Stimulated activated naive B cell treated with anti-CD40 and anti-IgM and Interleukin-4, amounts not matched to agents 10 μg/mL and 1 μg/mL and 100 μg/mL, for 72 hours (primary cell): ENCODE results near the gene RHBDF2.

Experiments
- ATAC-seq, 2 donors: fragments of 150-1000 bp; cut with Tn5 transposase; replicated peaks; 2 replicates each; pipeline ENCODE4 v1.10.0; 2021; ENCODE audit warnings: moderate library complexity in 1 of 2
- DNase-seq: peaks from one replicate; pipeline ENCODE4 v3.0.0; 2021
- H3K27ac Mint-ChIP-seq: one replicate; pipeline ENCODE4 v1.8.0; 2022; ENCODE audit warnings: mild to moderate bottlenecking, mixed read lengths
- H3K27me3 Mint-ChIP-seq, 2 donors: one replicate each; pipeline ENCODE4 v1.8.0; 2022; ENCODE audit warnings: mixed read lengths in 2 of 2
- H3K36me3 Mint-ChIP-seq, 2 donors: one replicate each; pipeline ENCODE4 v1.8.0; 2022; ENCODE audit warnings: mixed read lengths in 2 of 2, mild to moderate bottlenecking in 1 of 2
- H3K4me1 Mint-ChIP-seq, 2 donors: one replicate each; pipeline ENCODE4 v1.8.0; 2022; ENCODE audit warnings: mixed read lengths in 2 of 2, mild to moderate bottlenecking in 1 of 2
- H3K4me3 Mint-ChIP-seq, 2 donors: one replicate each; pipeline ENCODE4 v1.8.0; 2022; ENCODE audit warnings: mild to moderate bottlenecking in 2 of 2, mixed read lengths in 2 of 2, moderate library complexity in 1 of 2
- H3K9me3 Mint-ChIP-seq, 2 donors: one replicate each; pipeline ENCODE4 v1.8.0; 2022; ENCODE audit warnings: mixed read lengths in 2 of 2, mild to moderate bottlenecking in 1 of 2

RHBDF2 gene

DNA sequence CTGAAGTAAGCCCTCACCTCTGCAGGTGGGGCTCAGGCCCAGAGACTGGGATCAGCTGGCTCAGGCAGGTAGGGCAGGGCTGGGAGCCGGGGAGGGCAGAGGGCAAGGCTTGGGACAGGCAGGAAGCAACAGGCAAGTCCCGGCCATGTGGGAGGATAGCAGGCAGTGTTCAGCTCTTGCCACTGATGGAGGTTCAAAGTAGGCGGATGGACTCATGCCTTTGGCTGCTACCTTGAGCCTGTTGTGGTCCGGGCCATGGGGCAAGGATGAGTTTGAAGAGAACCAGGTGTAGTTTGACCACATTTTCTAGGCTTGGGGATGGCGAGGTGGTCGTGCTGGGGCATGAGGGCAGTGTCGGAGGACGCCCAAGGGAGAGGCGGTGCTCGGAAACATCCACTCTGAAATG lies 41.3 kb upstream of the RHBDF2 start:
- no peak for ATAC-seq
- peaks cover 1 to 7% of the 10 kb centered on the region in 2 donors for H3K36me3 Mint-ChIP-seq
- DNase-seq, result no peak
- no peaks in the 10 kb centered on the region for H3K9me3 Mint-ChIP-seq
- peaks cover 17 to 18% of the 10 kb centered on the region in 2 donors for H3K4me1 Mint-ChIP-seq
- peaks cover 43 to 51% of the 10 kb centered on the region in 2 donors for H3K27me3 Mint-ChIP-seq
- H3K4me3 Mint-ChIP-seq, result no peak overlapping the region
- H3K27ac Mint-ChIP-seq, result no peak overlapping the region

DNA sequence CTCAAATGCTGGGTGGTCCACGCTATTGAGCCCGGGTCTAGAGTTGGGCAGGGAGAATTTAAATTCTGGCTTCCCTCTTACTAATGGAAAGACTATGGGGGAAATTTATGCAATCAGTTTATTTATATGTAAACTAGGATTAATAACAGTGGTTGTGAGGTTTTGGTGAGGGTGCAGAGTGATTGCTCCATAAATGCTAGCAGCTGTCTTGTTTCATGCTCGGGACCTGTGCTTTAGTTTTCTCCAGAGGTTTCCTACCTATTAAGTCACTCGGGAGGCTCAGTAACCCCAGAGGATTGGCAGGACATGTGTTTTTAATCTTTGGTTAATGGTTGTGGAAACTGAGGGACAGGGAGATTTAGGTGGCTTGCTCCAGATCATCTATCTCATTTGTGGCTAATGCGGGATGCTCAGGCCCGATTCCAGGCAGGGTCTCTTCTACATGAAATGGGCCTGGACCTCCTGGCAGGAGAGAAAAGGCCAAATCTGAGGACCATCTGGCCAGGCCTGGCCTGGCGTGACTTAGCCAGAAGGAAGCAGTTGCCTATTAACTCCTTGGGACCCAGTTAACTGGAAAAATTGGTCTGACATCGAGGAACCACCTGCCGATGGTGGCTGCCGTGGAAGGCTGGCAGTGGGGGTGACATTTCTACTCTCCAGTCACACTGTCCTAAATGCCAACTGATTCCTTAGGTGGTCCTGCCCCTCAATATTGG lies 40.7 kb upstream of the RHBDF2 start:
- DNase-seq (no peak), ATAC-seq (no peak)
- peaks cover 44 to 58% of the 10 kb centered on the region in 2 donors for H3K27me3 Mint-ChIP-seq
- H3K27ac Mint-ChIP-seq, result no peak overlapping the region
- no peaks in the 10 kb centered on the region for H3K9me3 Mint-ChIP-seq
- H3K4me1 Mint-ChIP-seq, result peaks cover 17 to 19% of the 10 kb centered on the region in 2 donors
- peaks cover 1 to 7% of the 10 kb centered on the region in 2 donors for H3K36me3 Mint-ChIP-seq
- H3K4me3 Mint-ChIP-seq, result no peak overlapping the region

GRCh38 chr17:76540381-76541300 lies 39.4 kb upstream of the RHBDF2 start:
- ATAC-seq (peak; percentile 76), DNase-seq (no peak)
- peaks cover 1 to 7% of the 10 kb centered on the region in 2 donors for H3K36me3 Mint-ChIP-seq
- peaks cover 17 to 25% of the 10 kb centered on the region in 2 donors for H3K4me1 Mint-ChIP-seq
- H3K27ac Mint-ChIP-seq, result no peak overlapping the region
- no peaks in the 10 kb centered on the region for H3K9me3 Mint-ChIP-seq
- H3K4me3 Mint-ChIP-seq, result peak overlapping the region; percentile 45 to 67
- peaks cover 53 to 66% of the 10 kb centered on the region in 2 donors for H3K27me3 Mint-ChIP-seq

- peak within 1 kb of the TSS; percentile 26 for H3K27ac Mint-ChIP-seq
- peak within 1 kb of the TSS; percentile 55 to 67 for H3K4me3 Mint-ChIP-seq
These were observed 38.5 kb upstream of the RHBDF2 start, which contains the start of gene PRCD for GRCh38 chr17:76539631-76540271. PRCD (plus strand) TSS chr17:76540044; CDS start chr17:76540142, 98 bp downstream.

DNA sequence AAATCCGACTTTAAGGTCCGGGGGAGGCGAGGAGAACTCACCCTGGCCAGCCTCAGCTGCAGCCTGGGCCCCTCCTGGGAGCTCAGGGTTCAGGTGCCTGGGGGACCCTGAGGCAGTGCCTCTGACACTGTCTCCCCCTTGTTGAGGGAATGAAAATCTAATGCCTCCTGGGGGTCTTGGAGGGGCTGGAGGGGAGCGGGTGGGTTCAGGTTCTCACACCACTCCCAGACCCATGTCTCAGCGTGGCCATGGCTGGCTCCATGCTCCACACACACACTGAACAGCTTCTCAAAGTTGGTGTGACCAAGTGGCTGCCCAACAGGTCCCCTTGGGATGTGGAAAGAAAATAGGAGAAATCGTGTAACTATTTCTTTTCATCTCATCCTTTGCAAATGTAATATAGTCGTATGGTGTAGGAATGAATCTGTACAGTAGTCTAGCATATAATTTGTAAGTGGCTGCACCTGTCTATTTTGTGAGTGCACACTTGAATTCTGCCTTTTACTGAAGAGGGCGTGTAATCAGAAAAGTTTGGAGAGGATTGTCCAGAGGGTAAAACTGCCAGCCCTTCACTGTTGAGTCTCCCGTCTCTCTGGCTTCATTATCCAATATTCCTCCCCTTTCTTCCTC lies 37.8 kb upstream of the RHBDF2 start:
- H3K4me1 Mint-ChIP-seq, result peaks cover 25 to 34% of the 10 kb centered on the region in 2 donors
- ATAC-seq (no peak), DNase-seq (no peak)
- H3K27me3 Mint-ChIP-seq, result peaks cover 51 to 65% of the 10 kb centered on the region in 2 donors
- peaks cover 0 to 5% of the 10 kb centered on the region in 2 donors for H3K36me3 Mint-ChIP-seq
- peak overlapping the region; percentile 55 to 63 for H3K4me3 Mint-ChIP-seq
- H3K27ac Mint-ChIP-seq, result peak overlapping the region; percentile 26
- no peaks in the 10 kb centered on the region for H3K9me3 Mint-ChIP-seq

More at GRCh38 chr17:76539631-76540271, 38.5 kb upstream of the RHBDF2 start, which contains the start of gene PRCD:
- ATAC-seq, result no peak
- H3K4me1 Mint-ChIP-seq, result peaks cover 24 to 32% of the 10 kb centered on the region in 2 donors
- peaks cover 56 to 72% of the 10 kb centered on the region in 2 donors for H3K27me3 Mint-ChIP-seq
- DNase-seq, result no peak
- H3K36me3 Mint-ChIP-seq, result peaks cover 1 to 7% of the 10 kb centered on the region in 2 donors
- H3K9me3 Mint-ChIP-seq, result no peaks in the 10 kb centered on the region

- Mint-ChIP-seq H3K9me3 (no peaks in the 10 kb centered on the region), H3K4me1 (peaks cover 25 to 34% of the 10 kb centered on the region in 2 donors), H3K36me3 (peaks cover 0 to 3% of the 10 kb centered on the region in 2 donors), H3K4me3 (peak overlapping the region; percentile 62 to 64), H3K27ac (no peak overlapping the region), H3K27me3 (peaks cover 48 to 62% of the 10 kb centered on the region in 2 donors)
- DNase-seq (no peak), ATAC-seq (peak; percentile 7 to 24)
These were observed 37.2 kb upstream of the RHBDF2 start for GRCh38 chr17:76538281-76538931.

- Mint-ChIP-seq H3K36me3 (peaks cover 0 to 3% of the 10 kb centered on the region in 2 donors), H3K27me3 (peaks cover 46 to 60% of the 10 kb centered on the region in 2 donors), H3K27ac (no peak within 1 kb of the TSS), H3K4me1 (peaks cover 25 to 34% of the 10 kb centered on the region in 2 donors), H3K9me3 (no peaks in the 10 kb centered on the region), H3K4me3 (peak within 1 kb of the TSS; percentile 62 to 72)
- peak; percentile 51 to 62 for ATAC-seq
- DNase-seq, result no peak
These were observed 36.5 kb upstream of the RHBDF2 start, which contains the start of gene CYGB for GRCh38 chr17:76537578-76538280. CYGB (minus strand) TSS chr17:76537709; CDS start chr17:76537542, 167 bp downstream.

DNA sequence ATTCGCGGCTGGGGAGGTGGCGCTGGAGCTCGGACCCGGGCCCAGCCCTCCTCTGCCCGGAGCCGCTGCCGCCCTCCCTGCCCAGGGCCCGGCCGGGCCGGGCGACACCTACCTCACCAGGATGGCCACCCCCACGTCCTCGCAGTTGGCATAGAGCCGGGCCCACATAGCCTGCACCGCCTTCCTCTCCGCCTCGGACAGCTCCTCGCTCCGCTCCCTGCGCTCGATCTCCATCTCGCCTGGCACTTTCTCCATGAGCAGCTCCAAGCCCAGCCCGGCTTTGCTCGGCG lies 36.0 kb upstream of the RHBDF2 start:
- Mint-ChIP-seq H3K36me3 (peaks cover 0 to 2% of the 10 kb centered on the region in 2 donors), H3K4me3 (peak overlapping the region; percentile 59 to 72), H3K4me1 (peaks cover 26 to 34% of the 10 kb centered on the region in 2 donors), H3K9me3 (no peaks in the 10 kb centered on the region), H3K27me3 (peaks cover 41 to 55% of the 10 kb centered on the region in 2 donors), H3K27ac (no peak overlapping the region)
- ATAC-seq (peak; percentile 26 to 33), DNase-seq (no peak)

GRCh38 chr17:76536511-76537287 lies 35.5 kb upstream of the RHBDF2 start:
- Mint-ChIP-seq H3K9me3 (no peaks in the 10 kb centered on the region), H3K4me1 (peaks cover 31 to 39% of the 10 kb centered on the region in 2 donors), H3K4me3 (no peak overlapping the region), H3K27me3 (peaks cover 37 to 51% of the 10 kb centered on the region in 2 donors), H3K36me3 (no peaks in the 10 kb centered on the region), H3K27ac (no peak overlapping the region)
- no peak for DNase-seq
- no peak for ATAC-seq

GRCh38 chr17:76535788-76536510 lies 34.7 kb upstream of the RHBDF2 start:
- H3K27me3 Mint-ChIP-seq, result peaks cover 34 to 47% of the 10 kb centered on the region in 2 donors

DNA sequence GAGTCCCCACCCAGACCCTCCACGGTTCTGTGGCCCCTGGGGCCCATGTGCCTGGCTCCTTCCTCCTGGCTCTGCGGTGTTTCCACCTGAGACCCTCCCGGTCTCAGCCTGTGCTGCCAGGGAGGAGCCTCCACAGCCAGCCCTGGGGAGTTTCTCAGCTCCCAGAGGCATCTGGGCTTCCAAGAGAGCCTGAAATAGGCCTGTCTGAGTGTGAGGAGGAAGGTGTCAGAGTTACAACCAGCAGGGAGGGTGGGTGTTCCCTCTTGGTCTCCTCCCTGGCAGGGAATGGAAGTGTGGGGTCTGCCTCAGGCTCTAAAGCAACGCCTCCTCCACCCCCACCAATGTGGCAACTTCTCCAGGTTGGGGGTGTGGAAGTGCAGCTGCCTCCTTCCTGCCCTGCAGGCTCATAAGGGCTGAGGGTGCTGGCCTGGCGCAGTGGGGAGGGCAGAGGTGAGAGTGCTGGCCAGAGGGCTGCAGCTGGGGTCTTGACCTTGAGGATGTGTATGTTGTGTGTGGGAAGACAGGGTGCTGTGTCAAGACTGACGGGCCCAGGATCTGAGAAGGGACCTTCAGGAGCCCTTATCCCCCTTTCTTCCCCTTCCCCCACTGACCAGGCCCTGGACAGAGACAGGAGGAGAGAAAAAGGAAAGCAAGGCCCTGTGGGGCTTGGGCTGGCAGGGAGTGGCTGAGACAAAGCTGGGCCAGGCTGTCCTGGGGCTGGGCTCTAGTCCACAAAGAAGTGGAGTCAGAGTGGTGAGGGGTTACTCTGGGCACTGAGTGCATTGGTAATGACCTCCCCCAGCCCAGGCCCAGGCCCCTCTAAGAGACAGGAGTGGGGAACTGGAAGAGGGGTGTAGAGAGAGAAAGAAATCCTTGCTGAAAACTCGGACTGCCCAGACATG lies 33.9 kb upstream of the RHBDF2 start:
- DNase-seq (no peak), ATAC-seq (no peak)
- H3K9me3 Mint-ChIP-seq, result no peaks in the 10 kb centered on the region
- peaks cover 29 to 43% of the 10 kb centered on the region in 2 donors for H3K4me1 Mint-ChIP-seq
- H3K4me3 Mint-ChIP-seq, result no peak overlapping the region
- peaks cover 26 to 39% of the 10 kb centered on the region in 2 donors for H3K27me3 Mint-ChIP-seq
- no peaks in the 10 kb centered on the region for H3K36me3 Mint-ChIP-seq
- H3K27ac Mint-ChIP-seq, result no peak overlapping the region

More at GRCh38 chr17:76535788-76536510, 34.7 kb upstream of the RHBDF2 start:
- Mint-ChIP-seq H3K4me1 (peaks cover 32 to 44% of the 10 kb centered on the region in 2 donors), H3K27ac (no peak overlapping the region), H3K4me3 (no peak overlapping the region), H3K36me3 (no peaks in the 10 kb centered on the region), H3K9me3 (no peaks in the 10 kb centered on the region)
- DNase-seq, result no peak
- ATAC-seq, result no peak
